HepG2 (cell line): ENCODE results near the gene CAMTA2. TPM values are rescaled to one million over a fixed set of nuclear protein-coding genes. Genes with fewer than 3 reads are reported as not detected.

Experiments
- ATAC-seq: fragments of 200-7000 bp; cut with Tn5 transposase; 3 replicates; pipeline ENCODE4 v1.9.1; 2020; ENCODE audit warnings: mild to moderate bottlenecking, moderate library complexity
- BruUV-seq: library from RNA; stranded (reverse); fragments of 400-500 nt; replicated peaks from 2 replicates; lab custom pipeline; 2021; lab: Mats Ljungman, UMichigan
- CTCF ChIA-PET: fragments of 300-600 bp; formaldehyde crosslinking; extraction: SDS; loops from one replicate; lab custom pipeline; 2021; ENCODE audit warnings: low total read pairs, inconsistent platforms, low intra/inter-chr PET ratio; lab: Yijun Ruan, JAX
- POLR2A ChIA-PET: fragments of 350-600 bp; sonication (Branson Sonifier 250); formaldehyde crosslinking; loops from one replicate; lab custom pipeline; 2020; ENCODE audit warnings: antibody characterized with exemption, inconsistent platforms; lab: Yijun Ruan, JAX
- DNase-seq: peaks from one replicate; pipeline ENCODE4 v3.0.0-alpha.2; 2015; ENCODE audit warnings: low spot score
- FAIRE-seq: peaks from 3 replicates; lab custom pipeline; 2011; peaks lifted over from hg19 to GRCh38; lab: Jason Lieb, UNC
- H2AFZ ChIP-seq: one replicate; pipeline ENCODE4 v1.6.1; 2011; ENCODE audit warnings: low read length, inconsistent platforms
- H3K27ac ChIP-seq: fragments of 300-600 bp; 3 replicates; pipeline ENCODE4 v1.8.0; 2011; ENCODE audit warnings: mixed run types, mild to moderate bottlenecking, mixed read lengths, low read length, inconsistent platforms; ENCODE audit not compliant: insufficient read depth; ENCODE audit errors: extremely low read length
- H3K27me3 ChIP-seq, 2 experiments: fragments of 200-600 bp in 1 of 2; 2 replicates in 1 of 2; 3 replicates in 1 of 2; pipeline versions ENCODE4 v1.6.0 to v1.8.0; 2011; ENCODE audit warnings: low read length in 2 of 2, mild to moderate bottlenecking in 2 of 2, moderate library complexity in 2 of 2, inconsistent platforms in 1 of 2; ENCODE audit not compliant: insufficient read depth in 2 of 2, control insufficient read depth in 1 of 2
- H3K36me3 ChIP-seq, 2 experiments: fragments of 200-600 bp in 1 of 2; replicated peaks in 1 of 2; 2 replicates in 1 of 2; 3 replicates in 1 of 2; pipeline versions ENCODE4 v1.5.1 to v1.8.0; 2011; ENCODE audit warnings: low read length in 2 of 2, inconsistent platforms in 1 of 2; ENCODE audit not compliant: insufficient read depth in 2 of 2, control insufficient read depth in 1 of 2
- H3K4me1 ChIP-seq: 2 replicates; pipeline ENCODE4 v1.5.1; 2012; ENCODE audit warnings: low read length, inconsistent platforms; ENCODE audit not compliant: insufficient read depth
- H3K4me2 ChIP-seq: 2 replicates; pipeline ENCODE4 v1.6.0; 2011; ENCODE audit warnings: low read depth, low read length, inconsistent platforms
- H3K4me3 ChIP-seq, 3 experiments: fragments of 200-600 bp in 1 of 3; sonication (generic), shearing (Covaris generic) in 1 of 3; replicated peaks in 1 of 3; 2 replicates each; pipeline ENCODE4 v1.5.1; 2011 to 2016; ENCODE audit warnings: low read length in 3 of 3, inconsistent platforms in 2 of 3, low read depth in 2 of 3, mild to moderate bottlenecking in 2 of 3, control low read depth in 1 of 3, mixed read lengths in 1 of 3; ENCODE audit not compliant: insufficient read depth in 1 of 3
- H3K79me2 ChIP-seq: one replicate; pipeline ENCODE4 v1.6.1; 2011; ENCODE audit warnings: low read length, inconsistent platforms; ENCODE audit not compliant: insufficient read depth
- H3K9ac ChIP-seq: 2 replicates; pipeline ENCODE4 v1.6.0; 2011; ENCODE audit warnings: mild to moderate bottlenecking, low read depth, low read length, inconsistent platforms; ENCODE audit not compliant: insufficient read depth
- H3K9me3 ChIP-seq: 2 replicates; pipeline ENCODE4 v1.5.1; 2012; ENCODE audit warnings: mild to moderate bottlenecking, low read length
- H4K20me1 ChIP-seq: 2 replicates; pipeline ENCODE4 v1.6.0; 2011; ENCODE audit warnings: inconsistent platforms, mild to moderate bottlenecking, low read length, moderate library complexity; ENCODE audit not compliant: insufficient read depth
- AKAP8 ChIP-seq: sonication (generic); formaldehyde crosslinking; IDR thresholded peaks from 2 replicates; pipeline ENCODE4 v1.5.1; 2020; ENCODE audit warnings: mild to moderate bottlenecking, missing genetic modification reagents
- BCL3 ChIP-seq: sonication (generic); formaldehyde crosslinking; IDR thresholded peaks from 2 replicates; pipeline ENCODE4 v1.5.1; 2020; ENCODE audit warnings: mild to moderate bottlenecking, missing genetic modification reagents, moderate library complexity
- KLF11 ChIP-seq: IDR thresholded peaks from 2 replicates; pipeline ENCODE4 v1.6.1; 2016; ENCODE audit warnings: missing compliant biosample characterization
- MBNL3 ChIP-seq: fragments of 250-450 bp; sonication (Bioruptor Pico); conservative IDR thresholded peaks from 2 replicates; pipeline ENCODE4 v1.8.0; 2022; ENCODE audit warnings: mild to moderate bottlenecking, inconsistent platforms
- MEF2D ChIP-seq: sonication (generic); formaldehyde crosslinking; IDR thresholded peaks from 2 replicates; pipeline ENCODE4 v1.5.1; 2020; ENCODE audit warnings: mild to moderate bottlenecking, missing genetic modification reagents
- PHF5A ChIP-seq: IDR thresholded peaks from one replicate; pipeline ENCODE4 v1.6.1; 2018; ENCODE audit warnings: low read depth, missing genetic modification reagents; ENCODE audit not compliant: unreplicated experiment
- POLR2AphosphoS2 ChIP-seq: IDR thresholded peaks from 2 replicates; pipeline ENCODE4 v1.6.1; 2011; ENCODE audit warnings: low read depth, low read length, improper control_type of control experiment
- TFAP4 ChIP-seq: sonication (generic); IDR thresholded peaks from 2 replicates; pipeline ENCODE4 v1.6.1; 2016; ENCODE audit warnings: low read depth, borderline replicate concordance
- ZNF292 ChIP-seq: sonication (generic); formaldehyde crosslinking; IDR thresholded peaks from 2 replicates; pipeline ENCODE4 v1.8.1; 2022; ENCODE audit warnings: mild to moderate bottlenecking, low read depth, missing genetic modification reagents, borderline replicate concordance
- ZNF468 ChIP-seq: sonication (generic); formaldehyde crosslinking; IDR thresholded peaks from 2 replicates; pipeline ENCODE4 v1.8.0; 2022; ENCODE audit warnings: mild to moderate bottlenecking, moderate library complexity, missing genetic modification reagents
- ZNF614 ChIP-seq: IDR thresholded peaks from 2 replicates; pipeline ENCODE4 v1.6.1; 2018; ENCODE audit warnings: missing biosample characterization, missing genetic modification reagents, inconsistent platforms, borderline replicate concordance
- ZNF784 ChIP-seq: sonication (generic); formaldehyde crosslinking; IDR thresholded peaks from 2 replicates; pipeline ENCODE4 v1.5.1; 2020; ENCODE audit warnings: missing genetic modification reagents, mild to moderate bottlenecking, borderline replicate concordance
- WGBS: methylation state at CpG from one replicate; pipeline ENCODE4 v1.1.6; 2017; ENCODE audit warnings: low lambda C conversion rate; 5-methylcytosine and 5-hydroxymethylcytosine counted together
- in situ Hi-C: cut with HindIII; loops from 2 replicates; pipeline ENCODE4 v1.10.0; 2017; ENCODE audit warnings: low pct_unique_long_range_greater_than_20kb; ENCODE audit not compliant: extremely low pct_ligation_motif_present
- intact Hi-C: fragments of 100-400 bp; cut with micrococcal nuclease; formaldehyde crosslinking; loops from one replicate; pipeline ENCODE4 v1.10.0; 2022; ENCODE audit not compliant: unreplicated experiment
- polyA plus RNA-seq, 8 experiments: library from polyadenylated mRNA; depleted of rRNA in 3 of 8; stranded (reverse) in 7 of 8; unstranded in 1 of 8; fragments of >200 nt; fragmentation: Illumina TruSeq in 4 of 8; extraction: Trizol in 4 of 8; gene quantifications; 2 replicates each; pipeline versions ENCODE4 v1.2.1 to v1.2.3, GENCODE V29; 2011 to 2016; ENCODE audit warnings: low read depth in 4 of 8, missing spikeins in 1 of 8, mixed read lengths in 1 of 8; ENCODE audit not compliant: insufficient read depth in 1 of 8
- total RNA-seq, 5 experiments: library from RNA; depleted of rRNA; stranded (reverse); fragments of >200 nt; fragmentation: Illumina TruSeq; extraction: Trizol; gene quantifications; 2 replicates each; pipeline ENCODE4 v1.2.3, GENCODE V29; 2016; ENCODE audit warnings: low read depth in 1 of 5

Gene CAMTA2
- total and polyA plus RNA-seq, 2 of the 13 experiments (the other 11 are each of a cell fraction or from before 2014, with no cell fraction given) = 4.1 to 7.1 TPM

- CTCF ChIA-PET = no interaction called here
- Histone ChIP-seq H3K9me3 (no peaks in the 10 kb centered on the region), H3K4me2 (no peak overlapping the region), H3K4me3 (no peak overlapping the region), H4K20me1 (no peaks in the 10 kb centered on the region), H3K27me3 (no peaks in the 10 kb centered on the region), H3K27ac (no peak overlapping the region), H3K36me3 (peaks cover 3 to 28% of the 10 kb centered on the region in 2 experiments; a peak in 3 of 5 replicates), H3K79me2 (no peaks in the 10 kb centered on the region), H3K9ac (no peak overlapping the region), H3K4me1 (0 out of 2 replicates have a peak, but pooled peaks cover 4% of the 10 kb centered on the region), H2AFZ (no peak overlapping the region)
- BruUV-seq = no TSS peak
- intact Hi-C loops (loop anchor here (10.0 kb wide), 1 partner anchor 246 kb away; the partner anchor contains the start of gene ARRB2), in situ Hi-C loops (no loop called here)
- 92% methylated on average over 9 of the region's 9 CpGs for WGBS
- ATAC-seq (no peak), DNase-seq (no peak), FAIRE-seq (no peak)
- POLR2A ChIA-PET = interaction anchor here (0.9 to 5.8 kb wide), 3 partner anchors 8 to 21 kb away, joined by 3 to 43 read pairs (median 5); partner anchors contain the start of genes ENO3, SLC25A11 and SPAG7
- TF ChIP-seq AKAP8 (CRISPR knock-in tag) (no peak), POLR2AphosphoS2 (0 out of 2 replicates have a peak, but pooled peaks have one; percentile 30), MEF2D (CRISPR knock-in tag) (no peak), ZNF468 (CRISPR knock-in tag) (no peak), MBNL3 (CRISPR knock-in tag) (no peak)
These were observed 27.1 kb downstream of the CAMTA2 start for GRCh38 chr17:4960279-4960922.

GRCh38 chr17:4959261-4959965 lies 28.1 kb downstream of the CAMTA2 start:
- Histone ChIP-seq H3K9ac (no peak overlapping the region), H3K4me3 (no peak overlapping the region), H3K4me1 (0 out of 2 replicates have a peak, but pooled peaks cover 4% of the 10 kb centered on the region), H3K36me3 (peaks cover 3 to 27% of the 10 kb centered on the region in 2 experiments; a peak in 3 of 5 replicates), H3K9me3 (no peaks in the 10 kb centered on the region), H3K27me3 (no peaks in the 10 kb centered on the region), H3K27ac (no peak overlapping the region), H3K79me2 (no peaks in the 10 kb centered on the region), H3K4me2 (no peak overlapping the region), H2AFZ (no peak overlapping the region), H4K20me1 (no peaks in the 10 kb centered on the region)
- ATAC-seq (peak; percentile 18; the same call in 2 of the 3 replicates), DNase-seq (no peak), FAIRE-seq (no peak)
- ChIA-PET CTCF (no interaction called here), POLR2A (interaction anchor here (0.9 to 5.8 kb wide), 3 partner anchors 8 to 20 kb away, joined by 3 to 43 read pairs (median 5); partner anchors contain the start of genes ENO3, SLC25A11 and SPAG7)
- WGBS = 94% methylated on average over 18 of the region's 18 CpGs
- TSS peak; percentile 60 for BruUV-seq
- intact Hi-C loops = no loop called here
- in situ Hi-C loops = no loop called here
- TF ChIP-seq BCL3 (CRISPR knock-in tag) (no peak), KLF11 (CRISPR knock-in tag) (no peak), ZNF614 (CRISPR knock-in tag) (no peak), TFAP4 (no peak), ZNF784 (CRISPR knock-in tag) (no peak), ZNF292 (CRISPR knock-in tag) (no peak), PHF5A (CRISPR knock-in tag) (no peak)
